Fibroblast of pulmonary artery (primary cell): ENCODE measurements around the gene CLCA4.

Experiments used
- DNase-seq: peaks from one replicate; pipeline ENCODE4 v3.0.0-alpha.2; 2010; ENCODE audit warnings: low read depth
- H3K4me3 ChIP-seq: replicated peaks from 2 replicates; pipeline ENCODE4 v1.5.1; 2011; ENCODE audit warnings: low read depth, mild to moderate bottlenecking, control low read depth, low read length, moderate library complexity
- CTCF ChIP-seq: IDR thresholded peaks from 2 replicates; pipeline ENCODE4 v1.5.1; 2011; ENCODE audit warnings: mild to moderate bottlenecking, control low read depth, low read length, inconsistent platforms; ENCODE audit errors: missing control alignments

The CLCA4 gene

GRCh38 chr1:86527306-86527705, 19.6 kb upstream of the CLCA4 start:
- no peak for TF ChIP-seq CTCF
- no peak overlapping the region for H3K4me3 ChIP-seq
- peak; percentile 16 for DNase-seq

GRCh38 chr1:86530211-86530845, 16.6 kb upstream of the CLCA4 start:
- H3K4me3 ChIP-seq, result no peak overlapping the region
- DNase-seq, result no peak
- no peak for TF ChIP-seq CTCF

GRCh38 chr1:86537928-86538695, 8.8 kb upstream of the CLCA4 start:
- no peak for TF ChIP-seq CTCF
- DNase-seq, result no peak
- H3K4me3 ChIP-seq, result no peak overlapping the region

GRCh38 chr1:86538775-86539174, 8.1 kb upstream of the CLCA4 start:
- TF ChIP-seq CTCF, result no peak
- H3K4me3 ChIP-seq, result no peak overlapping the region
- DNase-seq, result no peak

GRCh38 chr1:86541859-86542258, 5.0 kb upstream of the CLCA4 start:
- no peak overlapping the region for H3K4me3 ChIP-seq
- no peak for DNase-seq
- TF ChIP-seq CTCF, result no peak

- DNase-seq, result peak; percentile 15
- H3K4me3 ChIP-seq, result no peak overlapping the region
- no peak for TF ChIP-seq CTCF
Measured at GRCh38 chr1:86542631-86543030, 4.2 kb upstream of the CLCA4 start.

GRCh38 chr1:86548839-86549238, 2.0 kb downstream of the CLCA4 start:
- no peak for DNase-seq
- H3K4me3 ChIP-seq, result no peak overlapping the region
- no peak for TF ChIP-seq CTCF
